HL-60 (cell line): ENCODE measurements around the gene PDZD8.

Experiments used
- CTCF ChIP-seq: IDR thresholded peaks from one replicate; pipeline ENCODE4 v1.5.1; 2011; ENCODE audit warnings: low read length, control low read depth, inconsistent platforms; ENCODE audit not compliant: insufficient read depth
- REST ChIP-seq: IDR thresholded peaks from 2 replicates; pipeline ENCODE4 v1.6.1; 2012; ENCODE audit warnings: low read depth; ENCODE audit not compliant: insufficient replicate concordance

- no peak for TF ChIP-seq CTCF
- TF ChIP-seq REST = no peak
These were observed 43.9 kb upstream of the PDZD8 start for GRCh38 chr10:117419159-117419558.
